K562 (cell line): Measurements from ENCODE around the gene TAF12. TPM values are rescaled to one million over a fixed set of nuclear protein-coding genes. Genes with fewer than 3 reads are reported as not detected.
A peak's percentile ranks its signal among the peaks of the same experiment; 100 is the strongest.

Source experiments
- ATAC-seq: fragments of 200-7000 bp; cut with Tn5 transposase; 3 replicates; pipeline ENCODE4 v1.9.1; 2020; ENCODE audit warnings: moderate library complexity
- BruUV-seq: library from RNA; stranded (reverse); fragments of 400-500 nt; replicated peaks from 2 replicates; lab custom pipeline; 2021; lab: Mats Ljungman, UMichigan
- CTCF ChIA-PET: fragments of 300-600 bp; formaldehyde crosslinking; extraction: SDS; loops from one replicate; lab custom pipeline; 2021; ENCODE audit warnings: low intra/inter-chr PET ratio; lab: Yijun Ruan, JAX
- POLR2A ChIA-PET: fragments of 300-600, 350-650 bp; sonication (Branson Sonifier 250); formaldehyde crosslinking; extraction: SDS; loops from one replicate; lab custom pipeline; 2021; ENCODE audit warnings: antibody characterized with exemption, inconsistent platforms; lab: Yijun Ruan, JAX
- DNase-seq, 4 experiments: peaks; one replicate each; pipeline versions ENCODE4 v3.0.0 to v3.0.0-alpha.2; 2011 to 2018; ENCODE audit warnings: low spot score in 3 of 4, mixed read lengths in 3 of 4; ENCODE audit errors: extremely low read depth in 1 of 4
- FAIRE-seq: peaks from 2 replicates; lab custom pipeline; 2011; peaks lifted over from hg19 to GRCh38; lab: Jason Lieb, UNC
- H2AFZ ChIP-seq: 2 replicates; pipeline ENCODE4 v1.6.0; 2011; ENCODE audit warnings: low read depth, low read length, control low read depth, inconsistent platforms
- H3K27ac ChIP-seq: fragments of 200-600 bp; 3 replicates; pipeline ENCODE4 v1.8.0; 2011; ENCODE audit warnings: low read depth, mild to moderate bottlenecking, control low read depth, inconsistent platforms, low read length, moderate library complexity, mixed read lengths; ENCODE audit errors: extremely low read depth
- H3K27me3 ChIP-seq, 2 experiments: fragments of 300-600 bp in 1 of 2; 2 replicates in 1 of 2; 3 replicates in 1 of 2; pipeline versions ENCODE4 v1.6.0 to v1.8.0; 2011; ENCODE audit warnings: inconsistent platforms in 2 of 2, low read length in 2 of 2, mild to moderate bottlenecking in 1 of 2, mixed read lengths in 1 of 2, moderate library complexity in 1 of 2; ENCODE audit not compliant: control insufficient read depth in 2 of 2, insufficient read depth in 2 of 2
- H3K36me3 ChIP-seq: fragments of 300-600 bp; 3 replicates; pipeline ENCODE4 v1.8.0; 2011; ENCODE audit warnings: mild to moderate bottlenecking, low read length, inconsistent platforms; ENCODE audit not compliant: control insufficient read depth, insufficient read depth
- H3K4me1 ChIP-seq, 2 experiments: fragments of 200-600 bp in 1 of 2; replicated peaks in 1 of 2; 2 replicates in 1 of 2; 3 replicates in 1 of 2; pipeline versions ENCODE4 v1.5.1 to v1.8.0; 2011; ENCODE audit warnings: inconsistent platforms in 2 of 2, low read length in 2 of 2, mild to moderate bottlenecking in 1 of 2, mixed read lengths in 1 of 2, moderate library complexity in 1 of 2; ENCODE audit not compliant: control insufficient read depth in 2 of 2, insufficient read depth in 2 of 2
- H3K4me2 ChIP-seq: 2 replicates; pipeline ENCODE4 v1.6.1; 2011; ENCODE audit warnings: low read length, control low read depth, inconsistent platforms, mixed read lengths; ENCODE audit not compliant: insufficient read depth
- H3K4me3 ChIP-seq: fragments of 200-600 bp; sonication (generic), shearing (Covaris generic); 2 replicates; pipeline ENCODE4 v1.5.1; 2016; ENCODE audit warnings: control low read depth, inconsistent platforms
- H3K79me2 ChIP-seq: fragments of 200-600 bp; 3 replicates; pipeline ENCODE4 v1.8.0; 2011; ENCODE audit warnings: low read length, inconsistent platforms; ENCODE audit not compliant: control insufficient read depth, insufficient read depth
- H3K9ac ChIP-seq, 2 experiments: 2 replicates each; pipeline versions ENCODE4 v1.6.0 to v1.6.1; 2011; ENCODE audit warnings: low read depth in 2 of 2, low read length in 2 of 2, control low read depth in 1 of 2, inconsistent platforms in 1 of 2, mild to moderate bottlenecking in 1 of 2, mixed read lengths in 1 of 2; ENCODE audit not compliant: insufficient read depth in 1 of 2
- H3K9me1 ChIP-seq: one replicate; pipeline ENCODE4 v1.6.0; 2011; ENCODE audit warnings: inconsistent platforms, mild to moderate bottlenecking, low read length, moderate library complexity; ENCODE audit not compliant: control insufficient read depth, insufficient read depth
- H3K9me3 ChIP-seq: replicated peaks from 2 replicates; pipeline ENCODE4 v1.5.1; 2011; ENCODE audit warnings: low read depth, low read length, inconsistent platforms; ENCODE audit not compliant: control insufficient read depth, insufficient read depth
- H4K20me1 ChIP-seq: replicated peaks from 2 replicates; pipeline ENCODE4 v1.6.1; 2011; ENCODE audit warnings: low read length, inconsistent platforms, mixed read lengths; ENCODE audit not compliant: control insufficient read depth, insufficient read depth
- ARID3B ChIP-seq: fragments of 250-450 bp; sonication (Bioruptor Pico); IDR thresholded peaks from 2 replicates; pipeline ENCODE4 v1.4.0; 2020; ENCODE audit warnings: borderline replicate concordance
- CBX2 ChIP-seq: fragments of 200-600 bp; sonication (generic); IDR thresholded peaks from one replicate; pipeline ENCODE4 v1.6.1; 2012; ENCODE audit warnings: mild to moderate bottlenecking, low read length, inconsistent platforms; ENCODE audit not compliant: insufficient read depth, poor library complexity, severe bottlenecking
- DLX4 ChIP-seq: fragments of 250-450 bp; sonication (Bioruptor Pico); IDR thresholded peaks from 2 replicates; pipeline ENCODE4 v1.6.1; 2021; ENCODE audit warnings: mild to moderate bottlenecking
- ELF4 ChIP-seq: fragments of 450-650 bp; formaldehyde crosslinking; IDR thresholded peaks from 2 replicates; pipeline ENCODE4 v1.4.0; 2022; ENCODE audit warnings: missing genetic modification characterization
- HBP1 ChIP-seq: fragments of 450-650 bp; formaldehyde crosslinking; IDR thresholded peaks from 2 replicates; pipeline ENCODE4 v1.4.0; 2022; ENCODE audit warnings: missing genetic modification characterization
- JUNB ChIP-seq: fragments of 450-650 bp; formaldehyde crosslinking; conservative IDR thresholded peaks from 2 replicates; pipeline ENCODE4 v1.4.0; 2020; ENCODE audit warnings: mild to moderate bottlenecking
- NR2F6 ChIP-seq: fragments of 450-650 bp; formaldehyde crosslinking; IDR thresholded peaks from 2 replicates; pipeline ENCODE4 v1.4.0; 2020; ENCODE audit warnings: mild to moderate bottlenecking
- NRF1 ChIP-seq, 2 experiments: fragments of 450-650 bp; IDR thresholded peaks in 1 of 2; conservative IDR thresholded peaks in 1 of 2; 2 replicates each; pipeline ENCODE4 v1.6.1; 2014; ENCODE audit warnings: mild to moderate bottlenecking in 2 of 2
- POLR2A ChIP-seq: fragments of 450-650 bp; conservative IDR thresholded peaks from 2 replicates; pipeline ENCODE4 v1.6.1; 2016
- POLR2AphosphoS2 ChIP-seq: IDR thresholded peaks from 2 replicates; pipeline ENCODE4 v1.6.1; 2012; ENCODE audit warnings: low read length, improper control_type of control experiment
- SAP30 ChIP-seq: fragments of 200-600 bp; sonication (generic); IDR thresholded peaks from 2 replicates; pipeline ENCODE4 v1.6.1; 2012; ENCODE audit warnings: borderline replicate concordance, low read depth, mild to moderate bottlenecking, moderate library complexity, low read length, control low read depth, inconsistent platforms; ENCODE audit not compliant: insufficient read depth, poor library complexity, severe bottlenecking
- TBP ChIP-seq: optimal IDR thresholded peaks from 2 replicates; pipeline ENCODE3; 2011; ENCODE audit warnings: low read depth, low read length, improper control_type of control experiment
- ZNF277 ChIP-seq: fragments of 250-450 bp; sonication (Bioruptor Pico); IDR thresholded peaks from 2 replicates; pipeline ENCODE4 v1.8.0; 2022; ENCODE audit warnings: inconsistent platforms, mild to moderate bottlenecking, moderate library complexity, borderline replicate concordance
- ZNF444 ChIP-seq: fragments of 250-450 bp; sonication (Bioruptor Pico); IDR thresholded peaks from 2 replicates; pipeline ENCODE4 v1.4.0; 2020; ENCODE audit warnings: mild to moderate bottlenecking, moderate library complexity
- ZNF449 ChIP-seq: fragments of 250-450 bp; sonication (Bioruptor Pico); IDR thresholded peaks from 2 replicates; pipeline ENCODE4 v1.8.0; 2022; ENCODE audit warnings: moderate library complexity, mild to moderate bottlenecking, inconsistent platforms
- WGBS: fragments of 100-300 bp; shearing (Covaris generic); methylation state at CpG from one replicate; pipeline ENCODE4 v1.1.6; 2016; ENCODE audit warnings: low coverage, mixed read lengths; ENCODE audit not compliant: insufficient coverage; ENCODE audit errors: missing lambda C conversion rate; 5-methylcytosine and 5-hydroxymethylcytosine counted together
- in situ Hi-C: fragments of 300-500 bp; cut with MboI; formaldehyde crosslinking; loops from 4 replicates; pipeline ENCODE4 v1.15.0; 2018; ENCODE audit warnings: inconsistent platforms, mixed read lengths
- intact Hi-C: fragments of 100-400 bp; cut with micrococcal nuclease; formaldehyde crosslinking; loops from 2 replicates; pipeline ENCODE4 v1.14.2; 2022
- polyA plus RNA-seq, 8 experiments: library from polyadenylated mRNA; depleted of rRNA in 4 of 8; stranded (reverse) in 5 of 8; unstranded in 3 of 8; fragments of >200 nt; fragmentation: Nextera tagmentation in 2 of 8; fragmentation: Illumina TruSeq in 1 of 8; extraction: Ambion mirVana in 2 of 8; extraction: Trizol in 1 of 8; gene quantifications; 2 replicates each; pipeline versions ENCODE4 v1.2.1 to v1.2.3, GENCODE V29; 2011 to 2014; ENCODE audit warnings: inconsistent platforms in 1 of 8, missing spikeins in 1 of 8
- total RNA-seq, 7 experiments: library from RNA; depleted of rRNA in 6 of 7; stranded (reverse); fragments of >200 nt in 6 of 7; fragmentation: Illumina TruSeq in 2 of 7; extraction: Trizol in 2 of 7; gene quantifications; 2 replicates each; pipeline versions ENCODE4 v1.2.1 to v1.2.3, GENCODE V29; 2011 to 2021; ENCODE audit warnings: low replicate concordance in 1 of 7

TAF12 gene
- total and polyA plus RNA-seq, 9 of the 15 experiments (the other 6 are each of a cell fraction or from before 2014, with no cell fraction given), result 31.6 to 89.0 (median 50.5) TPM

- peak overlapping the region; percentile 83 to 97 for H3K9ac ChIP-seq
- peaks cover 18 to 24% of the 10 kb centered on the region in 2 experiments; a peak in 4 of 5 replicates for H3K4me1 ChIP-seq
- ATAC-seq (no peak), DNase-seq (peak in 1 of 4 experiments; percentile 13), FAIRE-seq (no peak)
- ChIA-PET CTCF (no interaction called here), POLR2A (interaction anchor here (0.6 to 7.5 kb wide), 23 partner anchors 9 to 1054 kb away, joined by 3 to 201 read pairs (median 6); partner anchors contain the start of genes PHACTR4, RCC1, RNU11 and TRNAU1AP)
- in situ Hi-C loops (no loop called here), intact Hi-C loops (no loop called here)
- no peaks in the 10 kb centered on the region for H3K9me3 ChIP-seq
- WGBS, result 64% methylated on average over 1 of the region's 1 CpG
- peak overlapping the region; percentile 81; the same call in 1 of the 2 replicates for H3K4me3 ChIP-seq
- H4K20me1 ChIP-seq, result peaks cover 33% of the 10 kb centered on the region
- no peak overlapping the region for H2AFZ ChIP-seq
- peaks cover 11% of the 10 kb centered on the region for H3K9me1 ChIP-seq
- H3K27me3 ChIP-seq, result no peaks in the 10 kb centered on the region
- peak overlapping the region; percentile 77 for H3K27ac ChIP-seq
- H3K4me2 ChIP-seq, result peak overlapping the region; percentile 97
- peaks cover 42% of the 10 kb centered on the region for H3K79me2 ChIP-seq
- peaks cover 55% of the 10 kb centered on the region for H3K36me3 ChIP-seq
- BruUV-seq, result no TSS peak
- TF ChIP-seq ARID3B (CRISPR knock-in tag), result no peak
- no peak for TF ChIP-seq NRF1 (conservative IDR thresholded peaks at IDR 0.05 in 1 of 2, IDR thresholded peaks at IDR 0.05 in 1 of 2)
- TF ChIP-seq ELF4 (CRISPR knock-in tag), result peak; percentile 29; the same call in 1 of the 2 replicates
- no peak for TF ChIP-seq NR2F6 (CRISPR knock-in tag)
- TF ChIP-seq DLX4 (CRISPR knock-in tag), result no peak
- peak; percentile 6; the same call in 1 of the 2 replicates for TF ChIP-seq POLR2A
- TF ChIP-seq TBP, result no peak
- no peak for TF ChIP-seq ZNF444 (CRISPR knock-in tag)
- no peak for TF ChIP-seq SAP30
- TF ChIP-seq CBX2, result no peak
- no peak for TF ChIP-seq ZNF277 (CRISPR knock-in tag)
- peak; percentile 34; the same call in 1 of the 2 replicates for TF ChIP-seq POLR2AphosphoS2
- no peak for TF ChIP-seq ZNF449 (CRISPR knock-in tag)
- no peak for TF ChIP-seq HBP1 (CRISPR knock-in tag)
- no peak for TF ChIP-seq JUNB (CRISPR knock-in tag)
Observed at GRCh38 chr1:28579401-28579800, 63.5 kb downstream of the TAF12 start.
